B cell (primary cell): ENCODE data around the gene SLC38A10. TPM values are rescaled to one million over a fixed set of nuclear protein-coding genes. Genes with fewer than 3 reads are reported as not detected.

ENCODE experiments used
- ATAC-seq: fragments of 200-7000 bp; cut with Tn5 transposase; one replicate; pipeline ENCODE4 v1.10.0; 2021; ENCODE audit warnings: low read depth, mild to moderate bottlenecking, moderate number of reproducible peaks, moderate library complexity
- CTCF ChIA-PET: fragments of 350-600 bp; sonication (Branson Sonifier 250); formaldehyde crosslinking; loops from one replicate; lab custom pipeline; 2021; ENCODE audit warnings: antibody characterized with exemption, inconsistent platforms; lab: Charles Lee
- POLR2A ChIA-PET: fragments of 350-600 bp; sonication (Branson Sonifier 250); formaldehyde crosslinking; loops from one replicate; lab custom pipeline; 2021; ENCODE audit warnings: antibody characterized with exemption; lab: Charles Lee
- DNase-seq: peaks from one replicate; pipeline ENCODE4 v3.0.0; 2013
- H2AFZ ChIP-seq: 2 replicates; pipeline ENCODE4 v1.6.1; 2012; ENCODE audit warnings: mild to moderate bottlenecking, low read depth, low read length; ENCODE audit not compliant: insufficient read depth, poor library complexity, severe bottlenecking
- H3K27ac ChIP-seq, 2 donors: 1 replicate in 1 of 2; 2 replicates in 1 of 2; pipeline ENCODE4 v1.5.1; 2012 to 2013; ENCODE audit warnings: low read length in 2 of 2, mild to moderate bottlenecking in 2 of 2, moderate library complexity in 1 of 2
- H3K27me3 ChIP-seq, 4 experiments: fragments of 200-600 bp in 1 of 4; sonication (generic) in 1 of 4; replicated peaks in 1 of 4; 1 replicate in 2 of 4; 2 replicates in 2 of 4; pipeline versions ENCODE4 v1.6.1 to v1.7.0; 2013 to 2016; ENCODE audit warnings: low read length in 3 of 4, mild to moderate bottlenecking in 2 of 4, mixed read lengths in 1 of 4, moderate library complexity in 1 of 4; ENCODE audit not compliant: insufficient read depth in 4 of 4, control insufficient read depth in 3 of 4; ENCODE audit errors: control extremely low read depth in 1 of 4
- H3K36me3 ChIP-seq, 2 experiments: replicated peaks in 1 of 2; 1 replicate in 1 of 2; 2 replicates in 1 of 2; pipeline versions ENCODE4 v1.6.1 to v1.7.1; 2013; ENCODE audit warnings: low read length in 1 of 2; ENCODE audit not compliant: insufficient read depth in 2 of 2, control insufficient read depth in 1 of 2; ENCODE audit errors: control extremely low read depth in 1 of 2, extremely low read depth in 1 of 2
- H3K4me1 ChIP-seq, 2 donors: fragments of 200-600 bp in 1 of 2; sonication (generic) in 1 of 2; 1 replicate in 1 of 2; 2 replicates in 1 of 2; pipeline versions ENCODE4 v1.5.1 to v1.6.1; 2013 to 2017; ENCODE audit warnings: low read length in 2 of 2; ENCODE audit not compliant: control insufficient read depth in 2 of 2, insufficient read depth in 2 of 2
- H3K4me2 ChIP-seq: replicated peaks from 2 replicates; pipeline ENCODE3; 2012; ENCODE audit warnings: mild to moderate bottlenecking, low read depth, low read length; ENCODE audit not compliant: poor library complexity, severe bottlenecking
- H3K4me3 ChIP-seq, 5 experiments: fragments of 200-600 bp in 1 of 5; sonication (generic) in 1 of 5; 1 replicate in 3 of 5; 2 replicates in 2 of 5; pipeline versions ENCODE4 v1.5.1 to v1.7.0; 2011 to 2016; ENCODE audit warnings: low read length in 4 of 5, mild to moderate bottlenecking in 4 of 5, low read depth in 2 of 5, control low read depth in 1 of 5, moderate library complexity in 1 of 5; ENCODE audit not compliant: insufficient read depth in 1 of 5; ENCODE audit errors: control extremely low read depth in 1 of 5, extremely low read depth in 1 of 5
- H3K79me2 ChIP-seq: fragments of 200-600 bp; sonication (generic); one replicate; pipeline ENCODE4 v1.6.0; 2016; ENCODE audit warnings: low read length; ENCODE audit not compliant: control insufficient read depth, insufficient read depth
- H3K9ac ChIP-seq: fragments of 200-600 bp; sonication (generic); 2 replicates; pipeline ENCODE4 v1.6.1; 2017; ENCODE audit warnings: mild to moderate bottlenecking, low read length, moderate library complexity
- H3K9me3 ChIP-seq, 3 donors: one replicate each; pipeline versions ENCODE4 v1.6.1 to v1.7.1; 2013; ENCODE audit warnings: low read length in 2 of 3; ENCODE audit not compliant: control insufficient read depth in 2 of 3, insufficient read depth in 1 of 3; ENCODE audit errors: control extremely low read depth in 1 of 3
- H4K20me1 ChIP-seq: 2 replicates; pipeline ENCODE4 v1.6.0; 2012; ENCODE audit warnings: mild to moderate bottlenecking, low read length; ENCODE audit not compliant: insufficient read depth, control insufficient read depth, poor library complexity, severe bottlenecking
- H3K27ac Mint-ChIP-seq: one replicate; pipeline ENCODE4 v1.8.0; 2021; ENCODE audit warnings: mixed read lengths
- H3K27me3 Mint-ChIP-seq: one replicate; pipeline ENCODE4 v1.8.0; 2021; ENCODE audit warnings: mixed read lengths
- H3K4me1 Mint-ChIP-seq: one replicate; pipeline ENCODE4 v1.8.0; 2021; ENCODE audit warnings: mixed read lengths
- H3K4me3 Mint-ChIP-seq: one replicate; pipeline ENCODE4 v1.8.0; 2021; ENCODE audit warnings: mixed read lengths
- H3K9me3 Mint-ChIP-seq: one replicate; pipeline ENCODE4 v1.8.0; 2022; ENCODE audit warnings: mixed read lengths; ENCODE audit not compliant: insufficient read depth
- CTCF ChIP-seq: fragments of 200-600 bp; IDR thresholded peaks from one replicate; pipeline ENCODE4 v1.8.0; 2022; ENCODE audit warnings: antibody characterized with exemption, mild to moderate bottlenecking
- EZH2 ChIP-seq: IDR thresholded peaks from 2 replicates; pipeline ENCODE4 v1.6.1; 2012; ENCODE audit warnings: borderline replicate concordance, low read depth, mild to moderate bottlenecking, moderate library complexity, low read length; ENCODE audit not compliant: insufficient read depth, poor library complexity, severe bottlenecking
- WGBS: methylation state at CpG from one replicate; pipeline ENCODE4 v1.1.5; 2013; ENCODE audit warnings: missing lambda C conversion rate; ENCODE audit not compliant: insufficient coverage; 5-methylcytosine and 5-hydroxymethylcytosine counted together
- intact Hi-C: fragments of 100-400 bp; cut with micrococcal nuclease; formaldehyde crosslinking; loops from one replicate; pipeline ENCODE4 v1.10.0; 2022
- polyA plus RNA-seq: library from polyadenylated mRNA; depleted of rRNA; stranded (reverse); fragments of >200 nt; gene quantifications from 2 replicates; pipeline ENCODE4 v1.2.3, GENCODE V29; 2012
- total RNA-seq, 2 donors: library from RNA; stranded (reverse); fragments of 120-200 nt in 1 of 2; gene quantifications; 1 replicate in 1 of 2; 2 replicates in 1 of 2; pipeline versions ENCODE4 v1.2.3 to v1.2.4, GENCODE V29; 2013 to 2022

Gene SLC38A10
- total and polyA plus RNA-seq, 2 donors (not counting 1 experiment from before 2014, with no cell fraction given) = 76.1 to 104 TPM

DNA sequence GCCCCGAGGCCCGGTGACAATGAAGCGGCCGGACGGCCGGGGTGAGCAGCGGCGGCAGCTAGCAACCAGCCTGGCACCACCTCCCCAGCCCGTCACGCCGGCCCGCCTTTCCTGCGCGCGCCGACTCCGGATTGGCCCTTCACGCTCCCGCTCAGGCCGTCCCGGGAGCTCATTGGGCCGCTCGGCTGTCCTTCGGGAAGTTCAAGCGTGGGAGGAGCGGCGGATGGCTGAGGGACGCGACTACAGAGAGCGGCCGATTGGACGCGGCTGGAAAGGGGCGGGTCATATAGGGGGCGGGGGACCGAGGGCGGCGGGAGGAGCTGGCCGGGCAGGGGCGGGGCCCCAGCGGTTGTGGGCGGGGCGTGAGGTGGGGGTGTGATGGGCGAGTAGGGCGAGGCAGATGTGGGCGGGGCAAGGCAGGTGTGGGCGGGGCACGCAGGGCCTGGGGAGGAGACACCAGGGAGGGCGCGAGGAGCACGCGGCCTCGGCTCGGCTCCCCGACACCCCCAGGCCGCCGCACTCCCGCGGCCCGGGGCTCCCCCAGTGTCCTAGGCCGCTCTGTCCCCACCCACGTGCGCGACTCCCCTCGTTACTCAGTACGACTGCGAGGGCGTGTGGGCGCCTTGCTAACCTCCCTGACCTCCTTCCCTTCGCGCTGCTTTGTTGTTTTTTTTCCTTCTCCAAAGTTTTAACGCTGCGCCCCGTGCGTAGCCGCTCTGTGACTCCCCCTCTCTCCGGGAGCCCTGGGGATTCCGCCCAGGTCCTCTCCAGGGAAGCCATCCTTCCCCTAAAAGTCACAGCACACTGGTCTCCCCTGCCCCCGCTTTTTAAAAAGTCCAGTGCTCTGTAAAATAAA, 72.0 kb downstream of the SLC38A10 start, which contains the start of gene CEP131:
Gene CEP131 (minus strand): TSS at position 60 of the 856 bp plus-strand sequence. CDS start 2,909 bp downstream, outside the sequence.
- peak within 1 kb of the TSS; percentile 38 to 88 for H3K27ac ChIP-seq
- peaks cover 33% of the 10 kb centered on the region for H3K4me1 Mint-ChIP-seq
- H3K4me2 ChIP-seq = peak within 1 kb of the TSS; percentile 96
- under 1% methylated on average over 70 of the region's 79 CpGs for WGBS
- peaks cover 0 to 10% of the 10 kb centered on the region in 2 experiments for H3K36me3 ChIP-seq
- peak within 1 kb of the TSS; percentile 11 to 76 (median 64) for H3K4me3 ChIP-seq
- CTCF ChIA-PET = interaction anchor here (1.0 to 1.4 kb wide), 3 partner anchors 17 to 378 kb away, joined by 4 to 12 read pairs (median 4); partner anchors contain the start of genes NDUFAF8 and TEPSIN
- peaks cover 25 to 35% of the 10 kb centered on the region in 2 donors for H3K4me1 ChIP-seq
- peaks cover 0 to 9% (median 0%) of the 10 kb centered on the region in 3 donors for H3K9me3 ChIP-seq
- H3K79me2 ChIP-seq = peaks cover 17% of the 10 kb centered on the region
- POLR2A ChIA-PET = interaction anchor here (0.6 to 1.3 kb wide), 7 partner anchors 16 to 988 kb away, joined by 3 to 18 read pairs (median 4); partner anchors contain the start of genes FAAP100, NDUFAF8, SLC38A10 and TEPSIN
- intact Hi-C loops = loop anchor here (1.0 to 5.0 kb wide), 5 partner anchors 16 to 1076 kb away; partner anchors contain the start of genes EIF4A3, FAAP100, NDUFAF8 and RNF213
- H4K20me1 ChIP-seq = peaks cover 9% of the 10 kb centered on the region
- no peaks in the 10 kb centered on the region for H3K27me3 Mint-ChIP-seq
- peak within 1 kb of the TSS; percentile 74 for H3K9ac ChIP-seq
- peak within 1 kb of the TSS; percentile 87 for H3K27ac Mint-ChIP-seq
- H3K27me3 ChIP-seq = no peaks in the 10 kb centered on the region
- peak; percentile 92 for ATAC-seq
- peak within 1 kb of the TSS; percentile 91 for H3K4me3 Mint-ChIP-seq
- no peak for TF ChIP-seq EZH2
- TF ChIP-seq CTCF = no peak
- peak; percentile 98 for DNase-seq
- no peaks in the 10 kb centered on the region for H3K9me3 Mint-ChIP-seq
- peak within 1 kb of the TSS; percentile 95 for H2AFZ ChIP-seq
